IPS-NIHi7 (cell line): Measurements from ENCODE around the gene DHTKD1.
A peak's percentile ranks its signal among the peaks of the same experiment; 100 is the strongest.
"Not testable (repeated sequence)": the region's sequence is repeated elsewhere in the genome, so short reads cannot be mapped to it uniquely, and the experiment has no call there.

Experiments used
- DNase-seq: peaks from one replicate; pipeline ENCODE4 v3.0.0; 2012; ENCODE audit warnings: mixed read lengths; ENCODE audit errors: extremely low spot score

Gene DHTKD1

GRCh38 chr10:12067336-12067735, 1.4 kb upstream of the DHTKD1 start:
- DNase-seq = no peak

- not testable (repeated sequence) for DNase-seq
These were observed 2.7 kb downstream of the DHTKD1 start for GRCh38 chr10:12071441-12071840.

GRCh38 chr10:12073526-12073925, 4.8 kb downstream of the DHTKD1 start:
- no peak for DNase-seq

- no peak for DNase-seq
These were observed 8.9 kb downstream of the DHTKD1 start for GRCh38 chr10:12077580-12078180.

GRCh38 chr10:12081470-12081869, 12.7 kb downstream of the DHTKD1 start:
- no peak for DNase-seq

- DNase-seq = no peak
These were observed 13.3 kb downstream of the DHTKD1 start for GRCh38 chr10:12081879-12082557.

GRCh38 chr10:12088919-12089318, 20.2 kb downstream of the DHTKD1 start:
- DNase-seq = no peak

- no peak for DNase-seq
These were observed 22.7 kb downstream of the DHTKD1 start for GRCh38 chr10:12091421-12091820.

GRCh38 chr10:12097361-12097760, 28.6 kb downstream of the DHTKD1 start:
- DNase-seq = not testable (repeated sequence)

- DNase-seq = no peak
These were observed 29.0 kb downstream of the DHTKD1 start for GRCh38 chr10:12097791-12098190.

- DNase-seq = no peak
These were observed 30.2 kb downstream of the DHTKD1 start for GRCh38 chr10:12098966-12099365.

- no peak for DNase-seq
These were observed 35.0 kb downstream of the DHTKD1 start for GRCh38 chr10:12103802-12104201.

GRCh38 chr10:12107781-12108180, 39.0 kb downstream of the DHTKD1 start:
- DNase-seq = no peak

GRCh38 chr10:12109286-12109685, 40.5 kb downstream of the DHTKD1 start:
- DNase-seq = no peak

- no peak for DNase-seq
These were observed 42.8 kb downstream of the DHTKD1 start for GRCh38 chr10:12111528-12111927.

GRCh38 chr10:12113627-12114026, 44.9 kb downstream of the DHTKD1 start:
- no peak for DNase-seq

GRCh38 chr10:12121673-12122072, 52.9 kb downstream of the DHTKD1 start:
- DNase-seq = no peak

- DNase-seq = peak; percentile 100
These were observed 60.7 kb downstream of the DHTKD1 start, which contains the start of gene SEC61A2 for GRCh38 chr10:12129222-12130111. TSS of gene SEC61A2 (plus strand) at chr10:12129677. CDS start at chr10:12129788, 111 bp downstream.

- peak; percentile 60 for DNase-seq
These were observed 61.6 kb downstream of the DHTKD1 start for GRCh38 chr10:12130237-12130872.

- DNase-seq = no peak
These were observed 66.9 kb downstream of the DHTKD1 start for GRCh38 chr10:12135631-12136030.

- no peak for DNase-seq
These were observed 71.3 kb downstream of the DHTKD1 start for GRCh38 chr10:12140038-12140437.

- DNase-seq = no peak
These were observed 75.8 kb downstream of the DHTKD1 start for GRCh38 chr10:12144538-12144937.
